Stimulated activated CD8-positive, alpha-beta memory T cell treated with anti-CD3 and anti-CD28 coated beads, Interleukin-4, amount 100 ng/mL, for 4 hours (primary cell): ENCODE results near the gene GPATCH1.
A peak's percentile ranks its signal among the peaks of the same experiment; 100 is the strongest.
"Not testable (repeated sequence)": the region's sequence is repeated elsewhere in the genome, so short reads cannot be mapped to it uniquely, and the experiment has no call there.

Experiments
- DNase-seq, 2 donors: peaks; one replicate each; pipeline ENCODE4 v3.0.0-alpha.2; 2020; ENCODE audit warnings: low read depth in 2 of 2, low spot score in 1 of 2

Gene GPATCH1

DNA sequence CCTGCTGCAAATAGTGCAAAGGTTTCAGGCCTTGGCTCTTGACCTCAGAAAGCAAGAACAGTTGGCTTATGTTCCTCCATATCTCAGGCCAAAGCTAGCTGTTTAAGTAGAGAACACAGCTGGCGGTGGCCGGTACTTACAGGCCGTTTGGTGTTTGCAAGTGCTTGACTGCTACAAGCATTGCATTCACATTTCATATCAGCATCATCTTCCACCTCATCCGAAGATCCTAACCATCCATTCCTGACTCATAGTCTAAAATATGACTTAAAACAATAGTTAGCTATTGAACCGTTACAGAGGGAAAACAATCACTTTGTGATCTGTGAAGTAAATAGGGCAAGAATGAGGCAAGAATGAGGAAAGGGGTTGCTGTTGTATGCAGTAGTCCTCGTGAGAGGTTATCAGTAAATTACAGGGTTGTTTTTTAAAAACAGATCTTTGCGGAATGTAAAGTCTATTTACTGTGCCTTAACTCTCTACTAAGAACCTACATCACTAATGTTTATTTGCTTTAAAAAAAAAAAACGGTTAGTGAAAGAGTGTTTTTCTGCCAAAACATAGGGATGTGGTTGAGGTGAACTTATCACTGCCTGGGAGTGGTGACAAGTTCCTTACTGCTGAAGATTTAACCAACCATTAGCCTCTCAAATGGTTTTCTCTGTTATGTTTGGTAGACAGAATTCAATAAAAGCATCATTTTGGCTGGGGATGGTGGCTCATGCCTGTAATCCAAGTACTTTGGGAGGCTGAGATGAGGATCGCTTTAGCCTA, 29.3 kb downstream of the GPATCH1 start:
- DNase-seq, result no peak

DNA sequence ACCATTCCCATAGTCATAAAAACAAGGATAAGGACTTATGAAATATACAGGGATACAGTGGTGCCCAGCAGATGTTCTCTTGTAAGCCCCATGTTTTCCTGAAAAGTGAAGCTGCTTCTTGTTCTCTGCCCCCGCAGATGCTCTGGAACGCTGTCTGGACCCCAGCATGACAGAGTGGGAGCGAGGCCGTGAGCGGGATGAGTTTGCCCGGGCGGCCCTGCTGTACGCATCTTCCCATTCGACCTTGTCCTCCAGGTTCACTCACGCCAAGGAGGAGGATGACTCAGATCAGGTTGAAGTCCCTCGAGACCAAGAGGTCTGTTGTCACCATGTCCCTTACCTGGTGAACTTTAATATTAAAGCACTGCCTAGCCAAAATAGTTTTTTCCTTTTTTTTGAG, 30.6 kb downstream of the GPATCH1 start:
- DNase-seq, result no peak

DNA sequence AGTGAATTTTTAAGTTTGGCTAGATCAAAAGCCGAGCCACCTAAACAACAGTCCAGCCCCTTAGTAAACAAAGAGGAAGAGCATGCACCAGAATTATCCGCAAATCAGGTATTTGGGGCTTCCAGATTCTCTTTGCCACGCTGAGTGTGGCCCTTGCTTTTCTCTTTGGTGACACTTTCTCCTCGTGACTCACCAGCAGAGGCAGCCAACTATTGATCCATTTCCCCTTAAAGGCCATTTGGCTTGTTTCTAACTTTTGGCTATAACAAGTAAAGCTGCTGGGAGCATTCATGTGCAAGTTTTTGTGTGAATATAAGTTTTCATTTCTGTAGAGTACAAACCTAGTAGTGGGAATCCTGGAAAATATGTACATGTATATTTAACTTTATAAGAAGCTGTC, 33.3 kb downstream of the GPATCH1 start:
- no peak for DNase-seq

DNA sequence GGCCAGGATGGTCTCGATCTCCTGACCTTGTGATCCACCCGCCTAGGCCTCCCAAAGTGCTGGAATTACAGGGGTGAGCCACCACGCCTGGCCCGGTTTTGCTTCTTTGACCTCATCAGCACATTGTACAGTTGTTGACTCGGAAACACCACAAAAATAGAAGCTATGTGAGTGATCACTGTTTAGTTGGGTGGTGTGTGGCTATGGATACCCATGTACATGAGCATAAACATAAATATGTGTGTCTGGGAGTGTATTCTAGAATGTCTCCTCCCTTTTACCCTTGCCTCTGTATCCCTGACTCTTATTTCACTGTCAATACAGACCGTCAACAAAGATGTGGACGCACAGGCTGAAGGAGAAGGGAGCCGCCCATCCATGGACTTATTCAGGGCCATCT, 36.5 kb downstream of the GPATCH1 start:
- no peak for DNase-seq

DNA sequence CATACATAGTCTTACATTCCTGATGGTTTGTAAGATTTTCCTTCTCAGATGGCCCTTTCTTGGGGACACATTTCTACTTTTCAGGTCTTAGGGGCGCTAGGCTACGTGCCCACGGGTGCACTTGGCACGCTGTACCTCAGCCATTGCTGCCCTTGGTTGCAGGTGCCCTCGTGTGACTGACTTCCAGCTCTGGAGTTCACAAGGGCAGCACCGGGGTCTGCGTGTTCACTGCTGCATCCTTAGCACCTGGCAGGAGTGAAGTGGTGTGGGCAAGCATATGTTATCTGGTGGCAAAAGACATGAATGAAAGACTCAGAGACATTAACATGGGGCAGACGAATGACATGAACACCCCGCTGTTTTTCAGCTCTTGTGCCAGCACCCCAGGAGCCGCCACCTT, 37.7 kb downstream of the GPATCH1 start:
- no peak for DNase-seq

DNA sequence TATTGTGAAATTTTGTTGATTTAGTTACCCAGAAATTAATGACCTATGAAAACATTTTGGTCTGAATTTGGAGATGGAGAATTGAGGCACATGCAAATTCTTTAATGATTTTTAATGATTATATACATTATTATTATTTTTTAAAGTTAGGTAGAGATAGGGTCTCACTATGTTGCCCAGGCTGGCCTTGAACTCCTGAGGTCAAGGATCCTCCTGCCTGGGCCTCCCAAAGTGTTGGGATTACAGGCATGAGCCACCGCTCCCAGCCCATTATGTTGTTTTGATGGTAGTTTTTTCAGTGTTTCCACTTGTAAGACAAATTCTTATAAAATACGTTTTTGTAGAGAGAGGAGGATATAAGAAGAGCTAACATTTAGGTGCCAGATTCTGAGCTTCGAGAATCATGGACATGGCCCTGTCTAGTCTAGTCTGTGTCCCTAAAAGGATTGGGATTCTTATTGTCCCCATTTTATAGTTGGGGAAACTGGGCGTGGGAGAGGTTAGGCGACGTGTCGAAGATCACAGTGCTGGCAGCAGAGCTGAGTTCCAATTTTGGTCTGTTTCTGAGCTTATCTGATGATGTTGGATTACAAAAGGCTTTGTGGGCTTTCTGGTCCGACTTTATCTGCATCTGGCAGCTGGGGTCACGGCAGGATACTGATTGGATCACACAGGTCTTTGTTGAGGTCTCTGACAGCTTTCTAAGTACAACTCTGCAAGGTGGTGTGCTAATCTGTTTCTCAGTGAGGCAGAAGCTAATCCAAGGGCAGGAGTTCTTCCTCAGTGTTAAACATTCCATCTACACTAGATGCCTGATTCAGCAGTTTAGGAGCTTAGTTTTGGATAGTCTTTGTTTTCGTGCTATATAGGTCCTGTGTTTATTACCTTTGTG, 43.5 kb downstream of the GPATCH1 start:
- DNase-seq, result no peak

DNA sequence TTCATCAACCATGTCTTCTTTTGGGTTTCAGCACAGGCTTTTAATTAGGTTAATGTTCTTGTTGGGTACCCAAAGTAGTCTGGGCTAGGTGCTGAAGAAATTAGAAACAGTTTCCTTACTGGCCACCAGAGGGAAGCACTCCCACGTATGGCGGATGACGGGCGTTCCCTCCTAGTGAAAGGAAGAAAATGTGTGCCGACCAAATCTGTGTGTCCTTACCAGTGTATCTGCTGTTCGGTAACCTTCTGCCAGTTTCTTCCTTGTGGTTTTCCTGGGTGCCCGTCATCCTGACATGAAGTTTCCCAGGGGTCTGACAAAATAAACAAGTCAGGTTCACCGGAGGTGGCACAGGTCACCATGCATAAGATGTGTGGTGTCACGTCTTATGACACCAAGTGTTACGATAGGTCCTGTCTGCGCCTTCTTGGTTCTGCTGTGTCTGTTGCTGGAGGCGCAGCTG, 45.0 kb downstream of the GPATCH1 start:
- DNase-seq, result peak in 1 of 2 donors; percentile 13

DNA sequence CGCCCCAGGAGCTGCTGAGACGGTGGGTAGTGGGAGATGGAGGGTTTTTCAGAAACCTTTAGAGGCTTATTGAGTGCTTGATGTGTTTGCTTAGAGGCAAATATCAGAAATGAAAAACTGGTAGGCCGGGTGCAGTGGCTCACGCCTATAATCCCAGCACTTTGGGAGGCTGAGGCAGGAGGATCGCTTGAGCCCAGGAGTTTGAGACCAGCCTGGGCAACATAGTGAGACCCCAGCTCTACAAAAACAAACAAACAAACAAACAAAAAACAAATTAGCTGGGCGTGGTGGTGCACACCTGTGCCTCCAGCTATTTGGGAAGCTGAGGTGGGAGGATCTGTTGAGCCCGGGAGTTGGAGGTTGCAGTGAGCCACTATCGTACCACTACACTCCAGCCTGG, 45.7 kb downstream of the GPATCH1 start:
- DNase-seq, result not testable (repeated sequence)

DNA sequence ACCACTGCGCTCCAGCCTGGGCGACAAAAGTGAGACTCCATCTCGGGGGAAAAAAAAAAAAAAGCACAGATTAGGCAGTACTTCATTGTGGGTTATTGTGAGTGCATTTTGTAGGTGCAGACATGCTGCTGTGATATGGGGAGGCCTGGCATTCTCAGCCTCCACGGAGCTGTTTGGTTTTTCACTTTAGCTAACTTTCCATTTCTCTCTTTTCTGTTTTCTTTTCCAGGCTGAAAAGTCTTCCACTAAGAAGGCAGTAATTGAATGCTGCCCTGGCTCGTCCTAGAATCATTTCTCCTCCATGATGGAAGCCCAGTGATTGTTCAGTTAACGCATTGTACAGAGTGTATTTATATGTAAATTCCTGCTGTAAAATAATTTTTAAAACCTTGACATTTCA, 48.9 kb downstream of the GPATCH1 start:
- no peak for DNase-seq

DNA sequence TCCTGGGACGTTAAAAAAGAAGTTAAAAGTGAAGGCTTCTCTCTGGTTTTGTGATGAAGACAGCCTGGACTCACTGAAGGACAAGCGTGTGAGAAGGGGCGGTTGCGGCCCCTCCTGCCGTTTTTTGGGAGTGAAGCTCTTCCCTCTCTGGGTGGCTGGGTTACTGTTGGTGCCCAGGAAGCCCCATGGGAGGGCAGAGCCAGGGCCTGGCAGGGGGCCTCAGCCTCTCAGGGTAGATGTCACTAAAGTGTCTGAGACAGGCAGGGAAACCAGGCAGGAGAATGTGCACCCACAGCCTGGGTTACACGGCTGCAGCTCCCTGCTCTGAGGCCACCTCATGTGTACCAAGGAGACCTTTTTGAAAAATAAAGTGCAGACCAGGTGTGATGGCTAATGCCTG, 49.5 kb downstream of the GPATCH1 start:
- DNase-seq, result no peak

DNA sequence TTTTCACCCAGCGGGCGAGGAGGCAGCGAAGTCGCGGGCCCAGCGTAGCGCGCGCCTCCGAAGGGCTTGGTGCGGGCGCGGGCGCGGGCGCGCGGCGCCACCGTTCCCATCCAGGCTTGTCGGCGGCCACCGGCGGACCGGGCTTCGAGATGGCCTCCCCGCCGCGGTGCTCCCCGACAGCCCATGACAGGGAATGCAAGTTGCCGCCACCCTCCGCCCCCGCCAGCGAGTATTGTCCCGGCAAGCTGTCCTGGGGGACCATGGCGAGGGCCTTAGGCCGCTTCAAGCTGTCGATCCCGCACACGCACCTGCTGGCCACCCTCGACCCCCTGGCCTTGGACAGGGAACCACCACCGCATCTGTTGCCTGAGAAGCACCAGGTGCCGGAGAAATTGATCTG, 51.0 kb downstream of the GPATCH1 start, which contains the start of gene WDR88:
WDR88 (plus strand) TSS at position 94 of the 400 bp plus-strand sequence; CDS start at position 150, 56 bp downstream.
- no peak for DNase-seq

DNA sequence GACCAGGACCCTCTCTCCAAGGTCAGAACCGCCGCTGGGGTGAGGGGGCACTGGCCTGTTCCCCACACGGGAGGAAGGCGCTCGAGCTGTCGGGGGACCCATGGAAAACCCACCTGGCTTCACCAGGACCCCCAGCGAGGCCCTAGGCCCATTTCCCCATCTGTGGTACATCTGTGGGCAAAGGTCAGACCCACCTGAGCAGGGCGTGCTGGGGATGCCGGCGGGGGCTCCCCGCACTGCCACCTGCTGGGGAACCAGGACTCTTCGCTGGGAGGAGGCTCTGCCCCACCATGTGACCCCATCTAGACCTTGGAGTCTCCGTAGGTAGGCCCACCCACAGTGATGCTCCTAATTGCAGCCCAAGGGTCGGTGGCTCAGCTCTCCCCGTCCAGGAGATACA, 51.4 kb downstream of the GPATCH1 start:
- DNase-seq, result no peak

DNA sequence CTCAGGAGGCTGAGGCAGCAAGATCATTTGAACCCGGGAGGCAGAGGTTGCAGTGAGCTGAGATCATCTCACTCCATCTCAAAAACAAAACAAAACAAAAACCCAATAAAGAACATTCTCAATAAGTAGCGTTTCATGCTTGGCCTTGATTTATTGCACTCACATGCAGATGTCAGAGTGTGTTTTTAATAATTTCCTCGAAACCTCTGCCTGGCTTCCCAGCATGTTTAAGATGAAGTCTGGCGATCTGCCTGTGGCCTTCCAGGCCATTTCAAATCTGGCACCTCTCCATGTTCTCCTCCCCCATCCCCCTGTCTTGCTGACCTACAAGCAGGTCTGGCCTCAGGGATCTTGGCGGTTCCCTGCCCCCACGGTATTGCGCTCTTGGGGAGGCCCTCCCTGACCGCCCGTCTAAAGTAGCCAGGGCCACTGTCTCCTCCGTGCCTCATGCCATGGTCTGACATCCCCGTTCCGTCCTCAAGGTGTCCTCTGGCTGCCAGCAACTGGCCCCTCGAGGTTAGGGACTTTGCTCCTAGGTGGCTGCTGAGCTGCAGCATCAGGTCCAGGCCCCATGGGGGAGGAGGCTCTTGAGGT, 52.6 kb downstream of the GPATCH1 start:
- DNase-seq, result no peak

DNA sequence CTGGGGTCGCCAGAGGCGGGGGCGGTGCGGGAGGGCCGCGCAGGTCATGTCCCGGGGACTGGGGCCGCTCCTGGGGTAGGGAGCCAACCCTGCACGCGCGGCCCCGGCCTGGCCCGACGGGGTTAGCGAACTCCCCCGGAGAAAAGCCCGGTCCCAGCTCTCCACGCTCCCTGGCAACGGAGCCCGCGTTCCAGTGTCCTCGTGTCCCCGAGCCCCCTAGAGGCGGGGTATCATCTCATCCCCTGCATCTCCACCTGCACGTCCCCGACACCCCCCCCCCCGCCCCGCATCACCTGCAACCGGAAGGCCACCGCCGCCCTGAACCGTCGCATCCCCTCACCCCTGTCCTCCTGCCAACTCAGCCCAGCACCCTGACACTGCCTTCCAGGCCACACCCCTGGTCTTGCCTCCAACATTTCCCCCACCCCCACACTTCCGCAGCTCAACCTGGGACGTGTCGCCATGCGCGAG, 53.6 kb downstream of the GPATCH1 start:
- DNase-seq, result peak; percentile 17 to 36

DNA sequence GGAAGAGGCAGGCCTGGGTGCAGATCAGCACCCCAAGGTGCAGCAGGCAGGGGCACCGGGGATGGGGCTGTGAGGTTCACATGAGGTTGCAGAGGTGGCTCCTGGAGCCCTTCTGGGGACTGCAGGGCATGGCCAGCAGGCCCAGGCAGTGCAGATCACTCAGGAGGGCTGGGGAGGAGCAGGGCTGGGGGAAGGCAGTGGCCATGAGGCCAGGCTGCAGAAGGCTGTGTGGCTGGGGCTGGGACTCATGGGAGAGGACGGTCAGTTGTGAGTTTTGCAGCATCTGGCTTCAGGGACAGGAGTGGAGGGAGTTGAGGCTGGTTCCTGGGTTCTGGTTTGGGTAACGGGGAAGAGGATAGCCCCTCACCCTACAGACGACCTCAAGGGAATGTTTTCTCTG, 58.2 kb downstream of the GPATCH1 start:
- DNase-seq, result no peak

DNA sequence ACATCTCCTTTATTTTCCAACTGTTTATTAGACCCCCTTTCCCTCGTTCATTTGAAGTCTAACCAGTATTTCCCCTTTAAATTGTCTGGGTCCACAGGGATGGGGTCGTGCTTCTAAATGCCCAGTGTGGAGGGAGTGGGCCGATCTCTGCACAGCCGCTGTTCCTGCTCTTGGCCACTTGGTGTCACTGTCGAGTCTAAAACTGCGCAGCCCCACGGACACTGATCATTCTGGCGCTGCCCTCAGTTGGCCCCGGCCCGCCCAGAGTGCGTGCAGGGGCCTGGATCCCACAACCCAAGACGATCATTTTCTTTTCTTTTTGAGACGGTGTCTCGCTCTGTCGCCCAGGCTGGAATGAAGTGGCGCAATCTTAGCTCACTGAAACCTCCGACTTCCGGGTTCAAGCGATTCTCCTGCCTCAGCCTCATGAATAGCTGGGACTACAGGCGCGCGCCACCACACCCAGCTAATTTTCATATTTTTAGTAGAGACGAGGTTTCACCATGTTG, 63.0 kb downstream of the GPATCH1 start:
- DNase-seq, result peak; percentile 18 to 24

DNA sequence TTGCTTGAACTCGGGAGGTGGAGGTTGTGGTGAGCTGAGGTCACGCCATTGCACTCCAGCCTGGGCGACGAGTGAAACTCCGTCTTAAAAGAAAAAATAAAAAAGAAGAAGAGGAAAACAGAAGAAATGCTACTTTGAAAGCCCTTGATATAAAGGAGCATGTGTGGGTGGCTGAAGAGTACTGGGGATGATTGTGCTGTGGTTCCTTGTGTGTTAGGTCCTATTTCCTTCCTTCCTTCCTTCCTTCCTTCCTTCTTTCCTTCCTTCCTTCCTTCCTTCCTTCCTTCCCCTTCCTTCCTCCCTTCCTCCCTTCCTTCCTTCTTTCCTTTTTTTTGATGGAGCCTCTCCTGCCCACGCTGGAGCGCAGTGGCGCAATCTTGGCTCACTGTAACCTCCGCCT, 65.2 kb downstream of the GPATCH1 start:
- no peak for DNase-seq

DNA sequence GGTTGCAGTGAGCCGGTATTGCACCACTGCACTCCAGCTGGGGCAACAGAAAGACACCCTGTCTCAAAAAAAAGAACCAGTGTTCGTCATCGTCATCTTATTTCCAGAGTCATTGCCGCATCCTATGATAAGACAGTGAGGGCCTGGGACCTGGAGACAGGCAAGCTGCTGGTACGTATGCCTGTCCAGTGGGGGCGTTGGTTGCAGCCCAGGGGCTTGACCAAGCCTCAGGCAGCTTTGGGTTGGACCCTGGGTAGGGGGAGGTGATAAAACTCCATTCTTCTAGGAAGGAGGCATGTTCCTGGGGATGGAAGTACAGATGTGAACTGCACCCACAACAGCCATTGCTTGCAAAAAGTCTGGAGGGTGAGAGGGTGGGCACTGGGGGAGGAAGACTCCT, 66.6 kb downstream of the GPATCH1 start:
- no peak for DNase-seq

DNA sequence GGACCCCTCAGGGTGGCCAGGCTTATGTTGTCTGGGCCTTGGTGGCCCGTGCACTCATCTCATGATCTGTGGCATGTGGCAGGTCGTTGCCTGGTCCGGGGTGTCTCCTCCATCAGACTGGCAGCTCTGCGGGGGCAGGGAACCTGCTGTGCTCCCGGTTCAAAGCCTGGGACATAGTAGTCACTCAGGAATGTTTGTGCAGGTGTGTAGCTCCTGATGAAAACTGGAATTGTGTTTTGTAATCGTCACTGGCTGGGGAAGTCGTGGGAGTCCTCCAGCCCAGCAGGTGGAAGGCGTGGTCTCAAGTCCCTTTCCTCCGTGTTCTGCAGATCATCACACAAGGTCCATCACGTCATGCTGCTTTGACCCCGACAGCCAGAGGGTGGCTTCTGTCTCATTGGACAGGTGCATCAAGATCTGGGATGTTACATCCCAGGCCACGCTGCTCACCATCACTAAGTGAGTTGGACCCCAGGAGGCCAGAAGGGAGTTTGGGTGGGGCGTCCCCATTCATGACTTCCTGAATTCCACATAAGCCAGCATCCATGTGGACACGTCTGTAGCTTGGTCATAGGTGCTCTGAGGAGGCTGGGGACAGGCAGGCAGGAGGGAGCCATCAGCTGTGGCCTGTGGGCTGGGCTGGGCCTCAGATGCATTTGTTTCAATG, 70.0 kb downstream of the GPATCH1 start:
- DNase-seq, result no peak

DNA sequence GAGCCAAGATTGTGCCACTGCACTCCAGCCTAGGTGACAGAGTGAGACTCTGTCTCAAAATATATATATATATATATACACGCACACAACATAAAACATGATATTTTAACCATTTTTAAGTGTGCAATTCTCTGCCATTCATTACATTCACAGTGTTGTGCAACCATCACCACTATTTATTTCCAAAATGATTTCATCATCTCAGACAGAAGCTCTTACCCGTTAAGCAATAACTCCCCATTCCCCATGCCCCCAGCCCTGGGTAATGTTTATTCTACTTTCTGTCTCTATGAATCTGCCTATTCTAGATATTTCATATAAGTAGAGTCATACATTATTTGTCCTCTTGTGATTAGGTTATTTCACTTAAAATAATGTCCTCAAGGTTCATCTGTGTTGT, 71.2 kb downstream of the GPATCH1 start:
- DNase-seq, result no peak

DNA sequence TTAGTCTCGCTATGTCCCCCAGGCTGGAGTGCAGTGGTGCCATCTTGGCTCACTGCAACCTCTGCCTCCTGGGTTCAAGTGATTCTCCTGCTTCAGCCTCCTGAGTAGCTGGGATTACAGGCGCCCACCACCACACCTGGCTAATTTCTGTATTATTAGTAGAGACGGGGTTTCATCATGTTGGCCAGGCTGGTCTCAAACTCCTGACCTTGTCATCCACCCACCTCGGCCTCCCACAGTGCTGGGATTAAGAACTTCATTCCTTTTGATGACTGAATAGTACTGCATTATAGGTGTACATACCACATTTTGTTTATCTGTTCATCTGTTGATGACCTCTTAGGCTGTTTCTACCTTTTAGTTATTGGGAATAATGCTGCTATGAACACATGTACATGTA, 71.6 kb downstream of the GPATCH1 start:
- not testable (repeated sequence) for DNase-seq
